Psoas muscle (tissue), 8 donors: ENCODE measurements around the gene SWSAP1. TPM values are rescaled to one million over a fixed set of nuclear protein-coding genes. Genes with fewer than 3 reads are reported as not detected.

Experiments used
- ATAC-seq, 4 donors: fragments of 200-7000 bp; cut with Tn5 transposase; one replicate each; pipeline ENCODE4 v1.9.1; 2020; ENCODE audit warnings: moderate library complexity in 3 of 4, mild to moderate bottlenecking in 2 of 4
- DNase-seq, 2 donors: peaks; one replicate each; pipeline ENCODE4 v3.0.0-alpha.2; 2020
- H3K27ac ChIP-seq: fragments of 200-600 bp; one replicate; pipeline ENCODE4 v1.8.0; 2022
- H3K27me3 ChIP-seq, 3 donors: fragments of 200-600 bp in 1 of 3; one replicate each; pipeline versions ENCODE4 v1.6.1 to v1.8.0; 2013 to 2022; ENCODE audit warnings: low read length in 2 of 3, mild to moderate bottlenecking in 2 of 3, moderate library complexity in 1 of 3; ENCODE audit not compliant: insufficient read depth in 3 of 3
- H3K36me3 ChIP-seq, 2 donors: fragments of 200-600 bp in 1 of 2; one replicate each; pipeline versions ENCODE4 v1.6.1 to v1.8.0; 2013 to 2022; ENCODE audit warnings: low read depth in 1 of 2, mild to moderate bottlenecking in 1 of 2, moderate library complexity in 1 of 2; ENCODE audit not compliant: insufficient read depth in 1 of 2
- H3K4me1 ChIP-seq: fragments of 200-600 bp; one replicate; pipeline ENCODE4 v1.8.0; 2022
- H3K4me3 ChIP-seq: fragments of 200-600 bp; one replicate; pipeline ENCODE4 v1.8.0; 2022; ENCODE audit warnings: mild to moderate bottlenecking
- H3K9me3 ChIP-seq: fragments of 200-600 bp; one replicate; pipeline ENCODE4 v1.8.0; 2022
- WGBS, 3 donors: extraction: QIAGEN DNeasy Blood & Tissue Kit; methylation state at CpG; one replicate each; pipeline versions ENCODE4 v1.1.6 to v1.1.7; 2013; 5-methylcytosine and 5-hydroxymethylcytosine counted together
- intact Hi-C, 2 donors: fragments of 100-400 bp; cut with DNase I; formaldehyde crosslinking; loops; one replicate each; pipeline versions ENCODE4 v1.11.0 to v1.14.2; 2022
- polyA plus RNA-seq, 3 donors: library from polyadenylated mRNA; stranded (reverse); fragments of 200-250 nt; gene quantifications; one replicate each; pipeline ENCODE4 v1.2.3, GENCODE V29; 2013
- total RNA-seq, 4 donors: library from RNA; stranded (reverse); fragmentation: NEBNext Ultra II Directional in 2 of 4; extraction: Animal tissue kit (Norgen Biotek cat#: 25700) in 2 of 4; gene quantifications; one replicate each; pipeline versions ENCODE4 v1.2.1 to v1.2.4, GENCODE V29; 2021 to 2023
- TF ChIP-seq, protein P1 (sequence below): fragments of 200-600 bp; IDR thresholded peaks from one replicate; pipeline ENCODE4 v1.8.0; 2022; ENCODE audit warnings: antibody characterized with exemption
- donor health status: healthy with polysubstance abuse.
- donor health status: DM: no; HTN: no; CAD: no; lungs with moderate emphysema.
- donor health status: Bipolar disorder and iron deficiency.
- donor health status: healthy.
- donor health status: DM: yes; HTN: yes; CAD: no.
- donor health status: DM: no; HTN: no; CAD: no.
- donor health status: DM: no; HTN: no; CAD: no.
- donor health status: DM: yes; HTN: yes; CAD: no.

The SWSAP1 gene
- total and polyA plus RNA-seq, 7 donors, result 1.1 to 3.9 (median 1.7) TPM

- Histone ChIP-seq H3K27me3 (no peaks in the 10 kb centered on the region), H3K27ac (no peak overlapping the region), H3K4me3 (no peak overlapping the region), H3K36me3 (peaks cover 0 to 22% of the 10 kb centered on the region in 2 donors), H3K4me1 (peaks cover 32% of the 10 kb centered on the region), H3K9me3 (no peaks in the 10 kb centered on the region)
- intact Hi-C loops, result loop anchor here in 1 of 2 donors (10.0 kb wide), 1 partner anchor 131 kb away; the partner anchor contains the start of gene ZNF653
- 54 to 58% (median 58%) methylated on average over 9 to 10 of the region's 10 CpGs for WGBS, 3 donors
- TF ChIP-seq, protein P1, sequence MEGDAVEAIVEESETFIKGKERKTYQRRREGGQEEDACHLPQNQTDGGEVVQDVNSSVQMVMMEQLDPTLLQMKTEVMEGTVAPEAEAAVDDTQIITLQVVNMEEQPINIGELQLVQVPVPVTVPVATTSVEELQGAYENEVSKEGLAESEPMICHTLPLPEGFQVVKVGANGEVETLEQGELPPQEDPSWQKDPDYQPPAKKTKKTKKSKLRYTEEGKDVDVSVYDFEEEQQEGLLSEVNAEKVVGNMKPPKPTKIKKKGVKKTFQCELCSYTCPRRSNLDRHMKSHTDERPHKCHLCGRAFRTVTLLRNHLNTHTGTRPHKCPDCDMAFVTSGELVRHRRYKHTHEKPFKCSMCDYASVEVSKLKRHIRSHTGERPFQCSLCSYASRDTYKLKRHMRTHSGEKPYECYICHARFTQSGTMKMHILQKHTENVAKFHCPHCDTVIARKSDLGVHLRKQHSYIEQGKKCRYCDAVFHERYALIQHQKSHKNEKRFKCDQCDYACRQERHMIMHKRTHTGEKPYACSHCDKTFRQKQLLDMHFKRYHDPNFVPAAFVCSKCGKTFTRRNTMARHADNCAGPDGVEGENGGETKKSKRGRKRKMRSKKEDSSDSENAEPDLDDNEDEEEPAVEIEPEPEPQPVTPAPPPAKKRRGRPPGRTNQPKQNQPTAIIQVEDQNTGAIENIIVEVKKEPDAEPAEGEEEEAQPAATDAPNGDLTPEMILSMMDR, result no peak
- ATAC-seq (no peak), DNase-seq (no peak)
These were observed 1.1 kb upstream of the SWSAP1 start for GRCh38 chr19:11373166-11373884.

DNA sequence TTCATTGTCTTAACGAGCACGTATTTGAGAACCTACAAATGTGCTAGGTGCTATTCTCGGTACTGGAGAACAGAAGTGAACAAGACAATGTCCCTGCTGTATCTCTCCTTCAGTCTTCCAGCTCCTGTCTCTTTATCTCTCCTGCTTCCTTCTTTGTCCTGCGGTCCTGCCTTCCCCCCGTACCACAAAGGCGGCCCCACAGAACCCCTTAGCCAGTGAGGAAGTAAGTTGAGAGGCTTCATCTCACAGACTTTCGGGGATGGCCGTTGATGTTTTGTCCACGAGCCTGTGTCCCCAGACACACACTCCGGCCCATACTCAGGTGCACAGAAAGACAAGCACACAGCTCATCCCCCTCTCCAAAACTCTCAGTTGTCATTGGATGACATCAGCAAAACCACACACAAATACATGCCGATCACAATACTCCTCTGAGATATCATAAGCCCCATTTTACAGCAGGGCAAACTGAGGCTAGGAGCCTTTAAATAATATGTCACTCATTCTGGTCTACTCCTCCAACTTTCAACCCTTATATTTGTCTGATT, 507 bp upstream of the SWSAP1 start:
- Histone ChIP-seq H3K4me1 (peaks cover 32% of the 10 kb centered on the region), H3K4me3 (peak overlapping the region; percentile 76), H3K27me3 (no peaks in the 10 kb centered on the region), H3K9me3 (no peaks in the 10 kb centered on the region), H3K27ac (peak overlapping the region; percentile 96), H3K36me3 (peaks cover 0 to 16% of the 10 kb centered on the region in 2 donors)
- TF ChIP-seq, protein P1, result no peak
- WGBS, 3 donors, result 46 to 57% (median 49%) methylated on average over 11 of the region's 11 CpGs
- intact Hi-C loops, result loop anchor here in 1 of 2 donors (10.0 kb wide), 1 partner anchor 131 kb away; the partner anchor contains the start of gene ZNF653
- no peak for ATAC-seq
- no peak for DNase-seq

DNA sequence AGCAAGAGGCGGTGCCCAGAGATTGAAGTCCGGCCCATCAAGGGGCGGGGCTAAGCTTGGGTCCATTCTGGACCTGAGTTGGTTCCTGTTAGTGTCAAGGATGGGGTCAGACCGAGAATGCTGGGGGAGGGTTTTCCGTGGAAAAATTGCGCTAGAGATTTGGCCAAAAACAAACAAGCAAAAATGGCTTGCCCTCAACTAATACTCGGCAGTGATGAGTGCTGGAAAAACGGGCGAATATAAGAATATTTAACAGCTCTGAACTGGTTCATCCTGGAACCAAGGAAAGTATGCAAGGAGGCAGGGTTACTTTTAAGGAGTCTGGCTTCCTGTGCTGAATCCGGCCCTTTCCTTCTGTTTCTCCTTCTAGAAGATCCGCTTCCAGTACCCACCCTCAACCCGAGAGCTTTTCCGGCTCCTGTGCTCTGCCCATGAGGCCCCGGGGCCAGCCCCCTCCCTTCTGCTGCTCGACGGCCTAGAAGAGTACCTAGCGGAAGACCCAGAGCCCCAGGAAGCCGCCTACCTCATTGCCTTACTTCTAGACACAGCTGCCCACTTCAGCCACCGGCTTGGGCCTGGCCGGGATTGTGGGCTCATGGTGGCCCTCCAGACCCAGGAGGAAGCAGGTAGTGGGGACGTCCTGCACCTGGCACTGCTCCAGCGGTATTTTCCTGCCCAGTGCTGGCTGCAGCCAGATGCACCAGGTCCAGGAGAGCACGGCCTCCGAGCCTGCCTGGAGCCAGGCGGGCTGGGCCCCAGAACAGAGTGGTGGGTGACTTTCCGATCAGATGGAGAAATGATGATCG, 880 bp downstream of the SWSAP1 start:
- peak overlapping the region; percentile 96 for H3K27ac ChIP-seq
- intact Hi-C loops, result loop anchor here in 1 of 2 donors (5.0 to 10.0 kb wide), 2 partner anchors 57 to 129 kb away; partner anchors contain the start of gene ZNF653
- peaks cover 0 to 10% of the 10 kb centered on the region in 2 donors for H3K36me3 ChIP-seq
- ATAC-seq, result no peak
- TF ChIP-seq, protein P1, result no peak
- H3K27me3 ChIP-seq, result no peaks in the 10 kb centered on the region
- WGBS, 3 donors, result 15 to 20% (median 18%) methylated on average over 27 of the region's 27 CpGs
- no peaks in the 10 kb centered on the region for H3K9me3 ChIP-seq
- peak overlapping the region; percentile 76 for H3K4me3 ChIP-seq
- H3K4me1 ChIP-seq, result peaks cover 35% of the 10 kb centered on the region
- DNase-seq, result peak; percentile 44 to 66

DNA sequence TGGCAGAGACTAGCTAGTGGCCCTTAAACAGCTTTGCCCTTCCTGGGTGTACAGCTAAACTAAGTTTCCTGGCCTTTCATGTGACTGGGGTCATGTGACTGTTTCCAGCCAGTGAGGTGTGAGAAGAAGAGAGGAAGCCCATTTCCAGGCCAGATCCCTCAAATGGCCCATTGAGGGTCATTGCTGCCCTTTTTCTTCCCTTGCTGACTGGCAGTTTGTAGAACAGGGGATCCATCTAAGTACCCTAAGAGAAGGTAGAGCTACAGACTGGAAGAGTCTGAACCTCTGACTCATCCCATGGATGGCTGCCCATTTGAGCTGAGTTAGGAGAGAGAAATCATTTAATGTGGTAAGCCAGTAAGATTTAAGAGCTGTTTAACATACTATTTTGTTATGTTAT, 2.8 kb downstream of the SWSAP1 start:
- Histone ChIP-seq H3K4me3 (no peak overlapping the region), H3K9me3 (no peaks in the 10 kb centered on the region), H3K27ac (no peak overlapping the region), H3K36me3 (no peaks in the 10 kb centered on the region), H3K4me1 (peaks cover 46% of the 10 kb centered on the region), H3K27me3 (peaks cover 0 to 8% (median 0%) of the 10 kb centered on the region in 3 donors)
- no peak for ATAC-seq
- DNase-seq, result no peak
- intact Hi-C loops, result loop anchor here in 1 of 2 donors (5.0 to 10.0 kb wide), 2 partner anchors 55 to 128 kb away; partner anchors contain the start of gene ZNF653
- TF ChIP-seq, protein P1, result no peak
